HG02970 (cell line): ENCODE measurements around the gene TUT1.
"Not testable (repeated sequence)": the region's sequence is repeated elsewhere in the genome, so short reads cannot be mapped to it uniquely, and the experiment has no call there.

Experiments
- ATAC-seq: cut with Tn5 transposase; IDR thresholded peaks from one replicate; pipeline ENCODE4 v1.9.1; 2021; ENCODE audit warnings: mild to moderate bottlenecking, moderate library complexity, moderate number of reproducible peaks; ENCODE audit not compliant: unreplicated experiment, low FRiP score

TUT1 gene, protein sequence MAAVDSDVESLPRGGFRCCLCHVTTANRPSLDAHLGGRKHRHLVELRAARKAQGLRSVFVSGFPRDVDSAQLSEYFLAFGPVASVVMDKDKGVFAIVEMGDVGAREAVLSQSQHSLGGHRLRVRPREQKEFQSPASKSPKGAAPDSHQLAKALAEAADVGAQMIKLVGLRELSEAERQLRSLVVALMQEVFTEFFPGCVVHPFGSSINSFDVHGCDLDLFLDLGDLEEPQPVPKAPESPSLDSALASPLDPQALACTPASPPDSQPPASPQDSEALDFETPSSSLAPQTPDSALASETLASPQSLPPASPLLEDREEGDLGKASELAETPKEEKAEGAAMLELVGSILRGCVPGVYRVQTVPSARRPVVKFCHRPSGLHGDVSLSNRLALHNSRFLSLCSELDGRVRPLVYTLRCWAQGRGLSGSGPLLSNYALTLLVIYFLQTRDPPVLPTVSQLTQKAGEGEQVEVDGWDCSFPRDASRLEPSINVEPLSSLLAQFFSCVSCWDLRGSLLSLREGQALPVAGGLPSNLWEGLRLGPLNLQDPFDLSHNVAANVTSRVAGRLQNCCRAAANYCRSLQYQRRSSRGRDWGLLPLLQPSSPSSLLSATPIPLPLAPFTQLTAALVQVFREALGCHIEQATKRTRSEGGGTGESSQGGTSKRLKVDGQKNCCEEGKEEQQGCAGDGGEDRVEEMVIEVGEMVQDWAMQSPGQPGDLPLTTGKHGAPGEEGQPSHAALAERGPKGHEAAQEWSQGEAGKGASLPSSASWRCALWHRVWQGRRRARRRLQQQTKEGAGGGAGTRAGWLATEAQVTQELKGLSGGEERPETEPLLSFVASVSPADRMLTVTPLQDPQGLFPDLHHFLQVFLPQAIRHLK

DNA sequence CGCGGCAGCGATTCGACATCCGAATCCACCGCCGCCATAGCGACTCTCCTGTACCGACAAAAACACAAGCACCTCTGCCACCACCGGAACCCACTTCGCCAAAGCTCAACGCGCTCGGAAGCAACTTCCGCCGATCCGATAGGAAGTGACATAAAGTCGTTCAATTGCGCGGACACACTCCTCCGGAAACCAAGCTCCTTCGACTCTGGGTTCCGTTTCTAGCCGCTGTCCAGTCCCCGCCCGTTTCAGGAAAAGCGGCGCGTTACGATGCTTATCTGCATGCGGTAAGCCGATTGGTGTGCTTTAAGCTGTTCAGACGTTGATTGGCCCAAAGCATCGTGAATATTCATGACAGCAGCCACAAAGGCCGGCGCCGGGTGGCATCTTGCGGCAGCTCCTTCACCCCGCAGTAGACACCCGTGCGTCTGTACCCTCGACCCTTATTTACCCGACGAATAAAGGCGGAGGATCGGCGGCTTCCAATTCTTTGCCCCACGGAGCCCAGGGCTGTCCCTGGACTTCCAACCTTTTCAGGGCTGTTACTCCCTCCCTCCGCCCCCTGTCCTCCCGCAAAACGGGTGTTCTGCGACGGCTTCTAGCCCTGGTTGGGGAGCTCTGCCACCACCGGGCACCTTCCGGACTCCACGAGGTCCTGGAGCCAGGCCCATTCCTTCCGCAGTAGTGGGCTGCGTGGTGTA is at the start of gene TUT1:
TSS of gene TUT1 (minus strand) at position 76 of the 698 bp plus-strand sequence. CDS start at position 38, 38 bp downstream.
- peak; percentile 80 for ATAC-seq

- no peak for ATAC-seq
Observed at GRCh38 chr11:62632492-62632891, 41.2 kb upstream of the TUT1 start.

DNA sequence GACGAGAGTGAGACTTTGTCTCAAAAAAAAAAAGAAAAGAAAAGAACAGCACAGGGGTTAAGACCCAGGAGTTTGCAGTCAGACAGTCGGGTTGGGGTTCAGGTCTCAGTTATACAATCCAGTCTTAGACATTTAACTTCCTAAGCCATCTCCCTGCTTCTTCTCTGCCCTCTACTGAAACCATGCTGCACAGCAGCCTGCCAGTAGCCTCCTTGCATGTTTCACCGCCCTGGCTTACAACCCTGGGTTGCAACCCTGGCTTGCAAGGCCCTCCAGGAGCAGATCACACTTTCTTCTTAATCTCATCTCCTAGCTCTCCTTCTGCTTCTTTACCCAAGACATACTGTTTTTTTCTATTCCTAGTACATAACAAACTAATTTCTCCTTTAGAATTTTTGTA is 36.4 kb upstream of the TUT1 start:
- ATAC-seq, result no peak

DNA sequence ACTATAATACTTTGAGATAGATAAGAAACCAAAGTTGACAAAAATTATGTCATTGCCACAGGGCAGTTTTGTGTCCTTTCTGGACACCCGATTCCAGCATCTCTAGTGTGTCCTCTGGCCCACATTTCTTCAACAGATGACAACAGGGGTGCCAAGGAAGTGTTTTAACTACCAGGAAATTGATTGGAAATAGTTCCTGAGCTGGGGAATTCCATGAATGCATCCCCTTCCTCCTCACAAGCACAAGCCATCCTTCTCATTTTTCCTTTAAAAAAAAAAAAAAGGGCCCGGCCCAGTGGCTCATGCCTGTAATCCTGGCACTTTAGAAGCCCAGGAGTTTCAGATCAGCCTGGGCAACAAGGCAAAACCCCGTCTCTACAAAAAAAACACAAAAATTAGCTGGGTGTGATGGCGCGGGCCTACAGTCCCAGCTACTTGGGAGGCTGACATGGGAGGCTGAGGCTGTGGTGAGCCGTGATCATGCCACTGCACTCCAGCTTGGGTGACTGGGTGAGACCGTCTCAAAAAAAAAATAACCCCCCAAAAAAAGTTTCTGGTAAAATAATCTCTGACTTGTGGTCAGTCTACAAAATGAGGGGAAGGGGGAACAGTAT is 31.3 kb upstream of the TUT1 start:
- ATAC-seq, result no peak

- peak; percentile 93 for ATAC-seq
Observed at GRCh38 chr11:62621567-62622470, 30.5 kb upstream of the TUT1 start, which contains the start of gene B3GAT3. TSS of gene B3GAT3 (minus strand) at chr11:62621986. CDS start at chr11:62621947, 39 bp downstream.

DNA sequence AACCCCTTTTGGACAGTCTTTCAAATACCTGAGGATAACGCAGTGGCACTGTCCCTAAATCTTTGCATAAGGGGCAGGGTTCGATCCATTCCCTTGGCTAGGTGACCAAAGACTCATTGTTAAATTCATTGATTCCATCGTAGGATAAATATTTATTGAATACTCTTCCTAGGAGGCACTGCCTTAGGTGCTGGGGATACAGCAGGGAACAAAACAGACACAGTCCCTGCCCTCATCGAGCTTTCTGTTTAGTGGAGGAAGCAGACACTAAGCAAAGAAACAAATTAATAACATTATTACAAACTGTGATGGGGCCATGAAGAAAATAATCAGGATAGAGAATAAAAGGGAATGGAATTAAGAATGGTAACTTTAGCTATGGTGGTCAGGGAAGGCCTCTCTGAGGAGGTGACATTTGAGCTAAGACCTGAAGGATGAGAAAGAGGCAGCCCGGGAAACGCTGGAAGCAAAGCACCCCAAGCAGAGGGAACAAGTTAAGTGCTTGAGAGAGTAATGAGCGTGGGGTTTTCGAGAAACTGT is 29.8 kb upstream of the TUT1 start:
- no peak for ATAC-seq

- ATAC-seq, result not testable (repeated sequence)
Observed at GRCh38 chr11:62616957-62617356, 25.6 kb upstream of the TUT1 start.

- ATAC-seq, result no peak
Observed at GRCh38 chr11:62615521-62615920, 24.2 kb upstream of the TUT1 start.

- ATAC-seq, result no peak
Observed at GRCh38 chr11:62614275-62614674, 23.0 kb upstream of the TUT1 start.

- no peak for ATAC-seq
Observed at GRCh38 chr11:62613291-62613778, 22.0 kb upstream of the TUT1 start.

DNA sequence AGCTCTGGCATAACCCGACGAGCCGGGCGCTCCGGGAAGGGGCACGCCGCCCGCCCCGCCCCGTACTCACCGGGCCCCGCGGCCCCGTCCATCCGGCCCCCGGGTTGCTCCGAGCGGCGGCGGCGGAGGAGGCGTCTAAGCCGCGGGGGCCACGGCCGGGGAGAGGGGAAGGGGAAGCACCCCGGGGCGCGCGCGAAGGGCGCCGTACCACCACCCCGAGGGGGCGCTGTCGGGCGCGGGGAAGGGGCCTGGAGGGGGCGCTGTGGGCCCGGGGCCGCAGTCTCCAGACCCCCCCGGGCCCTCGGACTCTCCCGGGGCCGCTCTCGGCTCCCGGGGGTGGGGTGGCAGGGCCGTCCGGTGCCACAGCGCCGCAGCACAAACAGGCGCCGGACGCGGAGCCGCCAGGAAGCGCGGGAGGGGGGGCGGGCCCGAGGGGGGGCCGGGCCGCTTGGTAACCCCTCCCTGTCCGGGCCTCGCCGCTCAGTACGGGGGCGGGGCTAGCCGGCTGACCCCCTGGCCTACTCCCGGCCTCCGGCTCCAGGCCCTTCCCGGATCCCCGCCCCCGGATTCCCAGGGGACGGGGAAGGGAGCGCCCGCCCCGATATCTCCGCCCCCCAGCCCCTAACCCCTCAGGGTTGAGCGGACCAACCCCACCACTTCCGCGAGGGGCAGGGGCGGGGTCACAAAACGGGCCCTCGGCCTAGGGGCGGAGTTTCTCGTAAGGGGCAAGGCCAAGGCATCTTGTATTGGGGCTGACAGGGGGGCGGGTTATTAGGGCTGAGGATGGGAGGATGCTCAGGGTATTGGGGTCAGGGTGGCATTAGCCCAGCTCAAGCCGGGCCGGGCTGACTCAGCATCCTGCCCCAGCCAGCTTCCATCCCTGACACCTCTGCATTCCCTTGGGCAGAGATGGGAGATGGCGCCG is 21.3 kb upstream of the TUT1 start, which contains the start of the genes EML3 and ROM1:
TSS of gene EML3 (minus strand) at position 410 of the 925 bp plus-strand sequence. CDS start at position 92, 318 bp downstream.
TSS of gene ROM1 (plus strand) at position 892 of the 925 bp plus-strand sequence. CDS start at position 917, 25 bp downstream.
- ATAC-seq, result peak; percentile 61

DNA sequence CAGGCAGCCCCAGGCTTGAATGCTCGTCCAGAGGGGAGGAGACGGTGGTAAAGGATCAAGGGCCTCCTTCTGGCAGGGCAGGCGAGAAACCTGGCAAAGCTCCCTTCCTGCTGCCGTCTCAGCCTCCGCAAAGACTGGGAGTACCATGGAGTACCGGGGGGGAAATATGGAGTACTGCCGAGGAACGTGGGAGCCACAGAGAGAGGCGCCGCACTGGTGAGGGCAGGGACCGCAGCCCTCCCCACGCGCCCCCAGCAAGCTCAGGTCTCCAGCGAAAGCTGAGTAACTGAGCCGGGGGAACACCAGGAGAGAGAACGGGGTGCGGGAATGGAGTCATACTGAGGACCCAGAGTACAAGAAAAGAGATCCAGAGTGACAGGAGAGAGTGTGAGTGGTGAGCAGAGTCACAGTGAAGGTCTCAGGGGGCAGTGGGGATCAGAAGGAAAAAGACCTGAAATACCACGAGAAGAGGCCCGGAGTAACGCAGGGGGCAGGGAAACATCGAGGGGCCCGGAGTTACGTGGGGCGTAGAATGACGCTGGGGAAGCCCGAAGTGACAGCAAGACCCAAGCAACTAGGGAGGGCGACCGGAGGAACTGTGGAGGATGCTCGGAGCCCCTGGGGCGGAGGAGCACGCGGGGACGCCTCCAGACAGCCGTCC is 20.5 kb upstream of the TUT1 start:
- ATAC-seq, result peak; percentile 10

DNA sequence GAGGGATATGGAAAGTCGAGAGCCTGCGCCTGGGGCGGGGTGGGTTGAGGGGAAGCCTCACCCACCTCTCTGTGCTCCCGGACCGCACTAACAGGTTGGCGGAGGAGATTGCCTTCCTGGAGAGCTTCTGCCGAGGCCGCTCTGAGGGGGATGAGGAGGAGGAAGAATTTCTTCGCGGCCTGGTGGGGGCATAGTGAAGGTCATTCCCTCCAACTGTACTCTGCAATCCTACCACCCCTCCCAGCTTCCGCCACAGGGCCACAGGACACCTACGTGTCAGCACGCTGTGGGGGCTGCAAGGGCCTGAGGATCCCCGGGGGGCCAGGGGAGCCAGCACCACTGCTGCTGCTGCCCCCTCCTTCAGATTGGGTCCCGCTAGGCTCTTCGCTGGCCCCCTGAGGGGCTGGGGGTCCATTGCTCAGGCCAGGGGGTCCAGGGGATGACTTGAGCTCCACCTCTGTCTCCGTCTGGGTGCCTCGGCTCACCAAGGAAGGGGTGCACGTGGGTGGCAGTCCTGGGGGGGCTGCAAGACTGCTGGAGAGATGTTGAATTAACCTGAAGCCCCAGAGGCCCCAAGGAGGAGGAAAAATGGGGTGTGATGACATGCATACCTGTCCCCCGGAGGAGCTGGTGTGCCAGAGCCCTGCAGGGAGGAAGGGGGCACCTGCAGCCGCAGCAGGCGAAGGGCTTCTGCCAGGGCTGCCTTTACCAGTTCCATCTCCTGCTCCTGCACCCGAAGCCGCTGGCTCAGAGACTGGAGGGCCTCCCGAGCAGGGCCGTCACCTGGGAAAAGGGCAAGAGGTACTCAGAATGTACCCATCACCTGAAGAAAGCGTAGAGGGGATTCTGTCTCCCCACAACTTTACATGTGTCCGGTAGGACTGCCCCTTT is 19.7 kb upstream of the TUT1 start:
- no peak for ATAC-seq

GRCh38 chr11:62610403-62610802 is 19.1 kb upstream of the TUT1 start:
- ATAC-seq, result no peak

GRCh38 chr11:62608776-62609175 is 17.5 kb upstream of the TUT1 start:
- no peak for ATAC-seq

- no peak for ATAC-seq
Observed at GRCh38 chr11:62607714-62608113, 16.4 kb upstream of the TUT1 start.
